H1 (cell line): ENCODE data around the gene PIM2. TPM values are rescaled to one million over a fixed set of nuclear protein-coding genes. Genes with fewer than 3 reads are reported as not detected.

Experiments used
- BRCA1 ChIP-seq: IDR thresholded peaks from 2 replicates; pipeline ENCODE4 v1.6.1; 2012; ENCODE audit warnings: low read depth, low read length, improper control_type of control experiment
- CBX5 ChIP-seq: fragments of 300-800, 300-1000 bp; sonication (generic); IDR thresholded peaks from 2 replicates; pipeline ENCODE4 v1.7.1; 2016; ENCODE audit warnings: antibody characterized with exemption, low read length, low read depth
- JUN ChIP-seq: IDR thresholded peaks from 2 replicates; pipeline ENCODE4 v1.6.1; 2011; ENCODE audit warnings: low read depth, mild to moderate bottlenecking, improper control_type of control experiment, low read length
- RXRA ChIP-seq: IDR thresholded peaks from 2 replicates; pipeline ENCODE4 v1.6.1; 2011; ENCODE audit warnings: low read depth, mild to moderate bottlenecking, low read length, moderate library complexity; ENCODE audit not compliant: insufficient read depth
- SP4 ChIP-seq: IDR thresholded peaks from 2 replicates; pipeline ENCODE4 v1.6.1; 2012; ENCODE audit warnings: low read length, inconsistent platforms
- SRF ChIP-seq: IDR thresholded peaks from 2 replicates; pipeline ENCODE4 v1.6.1; 2011; ENCODE audit warnings: mild to moderate bottlenecking, low read depth, low read length, moderate library complexity
- SUZ12 ChIP-seq: fragments of 200-600 bp; sonication (generic); IDR thresholded peaks from 2 replicates; pipeline ENCODE4 v1.6.1; 2012; ENCODE audit warnings: mild to moderate bottlenecking, inconsistent platforms, low read length, moderate library complexity, mixed read lengths
- polyA plus RNA-seq, 7 experiments: library from polyadenylated mRNA; depleted of rRNA in 3 of 7; stranded (reverse) in 5 of 7; unstranded in 2 of 7; fragments of >200 nt in 5 of 7; fragments of 200-250 nt in 2 of 7; gene quantifications; 1 replicate in 5 of 7; 2 replicates in 1 of 7; 4 replicates in 1 of 7; pipeline versions ENCODE4 v1.2.1 to v1.2.3, GENCODE V29; 2011 to 2013; ENCODE audit warnings: missing spikeins in 2 of 7, mixed read lengths in 2 of 7
- total RNA-seq: library from RNA; stranded (reverse); fragmentation: NEBNext Ultra II Directional; extraction: Animal tissue kit (Norgen Biotek cat#: 25700); gene quantifications from 2 replicates; pipeline ENCODE4 v1.2.1, GENCODE V29; 2021
- TF ChIP-seq, protein P1 (sequence below): IDR thresholded peaks from 2 replicates; pipeline ENCODE4 v1.6.1; 2012; ENCODE audit warnings: low read length, inconsistent platforms

The PIM2 gene
- total and polyA plus RNA-seq, 2 of the 8 experiments (the other 6 are each of a cell fraction or from before 2014, with no cell fraction given), result 180 to 203 TPM

DNA sequence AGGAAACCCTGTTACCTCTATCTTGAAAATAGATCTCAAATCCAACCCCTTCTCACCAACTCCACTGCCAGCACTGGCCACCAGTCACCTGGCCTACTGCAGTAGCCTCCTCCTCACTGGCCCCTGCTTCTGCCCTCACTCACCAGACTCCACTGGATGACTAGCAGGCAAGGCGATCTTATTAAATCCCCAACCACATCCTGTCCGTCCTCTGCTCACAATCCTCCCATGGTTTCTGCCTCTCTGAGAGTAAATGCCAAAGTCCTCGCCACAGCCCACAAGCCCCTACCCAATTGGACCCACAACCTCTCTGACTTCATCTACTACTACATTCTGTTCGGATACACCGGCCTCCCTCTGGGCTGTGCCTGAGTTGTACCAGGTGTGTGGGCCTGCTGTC, 5.4 kb upstream of the PIM2 start (continued):
- no peak for TF ChIP-seq CBX5
- no peak for TF ChIP-seq JUN
- no peak for TF ChIP-seq SRF
- TF ChIP-seq, protein P1, sequence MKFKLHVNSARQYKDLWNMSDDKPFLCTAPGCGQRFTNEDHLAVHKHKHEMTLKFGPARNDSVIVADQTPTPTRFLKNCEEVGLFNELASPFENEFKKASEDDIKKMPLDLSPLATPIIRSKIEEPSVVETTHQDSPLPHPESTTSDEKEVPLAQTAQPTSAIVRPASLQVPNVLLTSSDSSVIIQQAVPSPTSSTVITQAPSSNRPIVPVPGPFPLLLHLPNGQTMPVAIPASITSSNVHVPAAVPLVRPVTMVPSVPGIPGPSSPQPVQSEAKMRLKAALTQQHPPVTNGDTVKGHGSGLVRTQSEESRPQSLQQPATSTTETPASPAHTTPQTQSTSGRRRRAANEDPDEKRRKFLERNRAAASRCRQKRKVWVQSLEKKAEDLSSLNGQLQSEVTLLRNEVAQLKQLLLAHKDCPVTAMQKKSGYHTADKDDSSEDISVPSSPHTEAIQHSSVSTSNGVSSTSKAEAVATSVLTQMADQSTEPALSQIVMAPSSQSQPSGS, result no peak
- no peak for TF ChIP-seq SUZ12
- TF ChIP-seq SP4, result no peak
- TF ChIP-seq RXRA, result no peak
- no peak for TF ChIP-seq BRCA1
